MM.1S (cell line): ENCODE results near the gene PSMG2.

Source experiments
- EZH2 ChIP-seq: fragments of 300-600 bp; sonication (generic); optimal IDR thresholded peaks from 2 replicates; pipeline ENCODE3; 2017; ENCODE audit warnings: low read depth, mild to moderate bottlenecking, antibody characterized with exemption, low read length, mixed read lengths
- TF ChIP-seq, protein P1 (sequence below): fragments of 300-600 bp; sonication (generic); IDR thresholded peaks from 2 replicates; pipeline ENCODE4 v1.5.1; 2016; ENCODE audit warnings: antibody characterized with exemption, low read length, mixed read lengths

DNA sequence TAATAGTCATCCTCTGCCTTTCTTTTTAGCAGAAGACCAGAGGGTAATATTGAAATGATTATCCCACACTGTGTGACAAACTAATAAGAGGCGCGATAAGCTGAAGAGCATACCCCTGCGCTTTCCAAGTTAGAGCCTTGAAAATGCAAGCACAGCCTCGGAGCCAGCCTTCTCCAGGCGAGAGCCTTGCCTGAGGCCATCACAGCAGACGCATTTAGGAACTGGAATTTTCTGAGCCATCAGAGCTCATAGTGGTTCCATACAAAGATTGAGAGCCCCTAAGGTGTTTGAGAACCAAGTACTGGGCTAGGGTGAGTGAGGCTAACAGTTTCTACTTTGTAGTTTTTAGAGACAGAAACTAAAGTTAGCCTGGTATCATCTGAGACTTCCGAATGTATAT lies 19.9 kb downstream of the PSMG2 start:
- TF ChIP-seq, protein P1, sequence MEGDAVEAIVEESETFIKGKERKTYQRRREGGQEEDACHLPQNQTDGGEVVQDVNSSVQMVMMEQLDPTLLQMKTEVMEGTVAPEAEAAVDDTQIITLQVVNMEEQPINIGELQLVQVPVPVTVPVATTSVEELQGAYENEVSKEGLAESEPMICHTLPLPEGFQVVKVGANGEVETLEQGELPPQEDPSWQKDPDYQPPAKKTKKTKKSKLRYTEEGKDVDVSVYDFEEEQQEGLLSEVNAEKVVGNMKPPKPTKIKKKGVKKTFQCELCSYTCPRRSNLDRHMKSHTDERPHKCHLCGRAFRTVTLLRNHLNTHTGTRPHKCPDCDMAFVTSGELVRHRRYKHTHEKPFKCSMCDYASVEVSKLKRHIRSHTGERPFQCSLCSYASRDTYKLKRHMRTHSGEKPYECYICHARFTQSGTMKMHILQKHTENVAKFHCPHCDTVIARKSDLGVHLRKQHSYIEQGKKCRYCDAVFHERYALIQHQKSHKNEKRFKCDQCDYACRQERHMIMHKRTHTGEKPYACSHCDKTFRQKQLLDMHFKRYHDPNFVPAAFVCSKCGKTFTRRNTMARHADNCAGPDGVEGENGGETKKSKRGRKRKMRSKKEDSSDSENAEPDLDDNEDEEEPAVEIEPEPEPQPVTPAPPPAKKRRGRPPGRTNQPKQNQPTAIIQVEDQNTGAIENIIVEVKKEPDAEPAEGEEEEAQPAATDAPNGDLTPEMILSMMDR: no peak
- TF ChIP-seq EZH2: no peak
